Left colon (tissue), 2 donors: ENCODE data around the gene BARX2. TPM values are rescaled to one million over a fixed set of nuclear protein-coding genes. Genes with fewer than 3 reads are reported as not detected.
A peak's percentile ranks its signal among the peaks of the same experiment; 100 is the strongest.

Source experiments
- ATAC-seq: fragments of 200-7000 bp; cut with Tn5 transposase; one replicate; pipeline ENCODE4 v1.9.1; 2020; ENCODE audit warnings: mild to moderate bottlenecking, moderate library complexity
- DNase-seq, 2 donors: peaks; one replicate each; pipeline ENCODE4 v3.0.0-alpha.2; 2020
- intact Hi-C, 2 donors: fragments of 100-400 bp; cut with DNase I in 1 of 2; cut with micrococcal nuclease in 1 of 2; formaldehyde crosslinking; loops; one replicate each; pipeline versions ENCODE4 v1.11.2 to v1.14.0; 2022; cut with DNase I, micrococcal nuclease
- total RNA-seq, 2 donors: library from RNA; stranded (reverse); fragmentation: NEBNext Ultra II Directional; extraction: Animal tissue kit (Norgen Biotek cat#: 25700); gene quantifications; one replicate each; pipeline ENCODE4 v1.2.1, GENCODE V29; 2021
- donor health status: DM: no; HTN: no; CAD: no.
- donor health status: DM: yes; HTN: yes; CAD: no.

Gene BARX2
- total RNA-seq, 2 donors from 2014 or later, result 11.6 to 31.3 TPM

DNA sequence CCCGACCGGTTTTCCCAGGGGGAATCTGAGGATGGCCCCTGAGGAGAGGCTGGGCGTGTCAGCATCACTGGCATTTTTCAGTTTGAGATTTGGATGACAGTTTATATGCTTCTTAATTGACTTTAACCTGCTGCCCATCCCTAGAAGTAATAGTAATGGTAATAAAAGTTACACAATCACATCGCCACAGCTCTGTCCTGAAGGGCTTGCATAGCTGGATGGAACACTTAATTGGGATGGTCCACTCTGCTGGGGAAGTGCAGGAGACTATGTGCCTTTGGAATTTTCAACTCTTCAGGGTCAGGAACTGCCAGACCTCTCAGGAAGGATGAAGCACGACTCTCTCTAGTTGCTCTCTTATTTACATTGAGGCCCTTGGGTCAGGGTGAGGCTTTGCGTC is 16.2 kb downstream of the BARX2 start:
- intact Hi-C loops, result no loop called here
- no peak for DNase-seq
- peak; percentile 34 for ATAC-seq

DNA sequence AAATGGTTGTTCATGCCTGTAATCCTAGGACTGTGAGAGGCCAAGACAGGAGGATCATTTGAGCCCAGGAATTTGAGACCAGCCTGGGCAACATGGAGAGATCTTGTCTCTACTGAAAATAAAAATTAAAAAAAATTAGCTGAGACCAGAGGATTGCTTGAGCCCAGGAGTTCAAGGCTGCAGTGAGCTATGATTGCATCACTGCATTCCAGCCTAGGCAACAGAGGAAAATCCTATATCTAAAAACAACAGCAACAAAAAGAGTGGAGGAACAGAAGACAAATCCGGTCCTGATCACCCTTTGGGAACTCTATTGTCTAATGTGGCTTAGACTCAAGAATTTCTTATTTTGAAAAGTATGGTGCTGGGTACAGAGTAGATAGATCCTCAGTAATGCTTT is 17.3 kb downstream of the BARX2 start:
- ATAC-seq (no peak), DNase-seq (no peak)
- intact Hi-C loops, result no loop called here

DNA sequence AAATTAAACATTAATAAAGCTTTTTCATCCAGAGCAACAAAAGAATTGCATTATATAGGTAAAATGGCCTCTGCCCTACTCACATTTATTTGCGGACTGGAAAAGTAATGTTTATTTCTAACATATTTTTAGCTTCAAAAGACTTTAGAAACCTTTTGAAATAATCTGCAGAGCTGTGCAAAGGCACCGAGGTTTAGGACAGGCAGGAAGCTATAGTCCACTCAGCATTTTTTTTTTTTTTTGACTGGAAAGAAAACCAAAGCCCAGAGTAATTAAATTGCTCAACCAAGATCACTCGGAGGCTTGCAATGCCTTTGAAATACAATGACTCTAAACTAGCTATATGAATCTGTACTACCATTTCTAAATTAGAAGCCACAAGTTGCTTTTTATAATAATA is 19.1 kb downstream of the BARX2 start:
- DNase-seq, result no peak
- ATAC-seq, result no peak
- intact Hi-C loops, result no loop called here

DNA sequence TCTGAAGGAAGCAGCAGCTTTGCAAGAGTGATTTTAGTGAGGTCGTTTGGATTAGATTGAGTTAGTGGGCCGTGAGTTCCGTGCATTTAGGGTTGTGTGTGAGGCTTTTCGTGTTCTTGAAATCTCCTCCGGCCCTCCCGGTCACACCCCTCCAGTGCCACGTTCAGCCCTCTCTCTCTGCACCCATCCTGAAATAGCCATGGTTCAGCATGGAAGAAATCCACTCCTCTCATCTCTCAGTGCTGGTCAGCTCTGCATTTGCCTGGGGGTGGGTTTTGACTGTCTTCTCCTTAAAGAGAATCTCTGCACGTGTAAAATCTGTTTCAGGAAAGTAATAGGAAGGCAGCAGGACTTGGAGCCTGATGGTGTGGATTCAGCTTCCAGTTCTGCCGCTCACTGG is 19.8 kb downstream of the BARX2 start:
- DNase-seq (no peak), ATAC-seq (no peak)
- intact Hi-C loops, result no loop called here

DNA sequence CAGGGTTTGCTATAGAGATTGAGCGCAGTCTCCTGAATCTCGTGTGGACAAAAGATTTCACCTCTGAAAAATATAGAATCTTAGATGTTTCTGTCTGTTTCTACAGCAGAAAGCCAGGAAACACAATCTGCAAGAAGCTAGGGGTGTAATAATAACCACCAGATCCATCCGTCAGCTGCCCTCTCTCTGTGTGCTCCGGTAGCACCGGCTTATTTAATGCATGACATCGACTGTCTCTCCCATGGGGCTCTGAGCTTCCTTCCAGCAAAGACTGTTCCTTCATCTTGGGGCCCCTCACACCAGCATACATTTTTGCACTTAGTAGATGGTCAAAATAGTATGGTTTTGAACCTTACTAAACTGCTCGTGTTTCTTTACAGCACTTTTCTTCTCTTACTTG is 20.2 kb downstream of the BARX2 start:
- DNase-seq (no peak), ATAC-seq (no peak)
- intact Hi-C loops, result no loop called here

DNA sequence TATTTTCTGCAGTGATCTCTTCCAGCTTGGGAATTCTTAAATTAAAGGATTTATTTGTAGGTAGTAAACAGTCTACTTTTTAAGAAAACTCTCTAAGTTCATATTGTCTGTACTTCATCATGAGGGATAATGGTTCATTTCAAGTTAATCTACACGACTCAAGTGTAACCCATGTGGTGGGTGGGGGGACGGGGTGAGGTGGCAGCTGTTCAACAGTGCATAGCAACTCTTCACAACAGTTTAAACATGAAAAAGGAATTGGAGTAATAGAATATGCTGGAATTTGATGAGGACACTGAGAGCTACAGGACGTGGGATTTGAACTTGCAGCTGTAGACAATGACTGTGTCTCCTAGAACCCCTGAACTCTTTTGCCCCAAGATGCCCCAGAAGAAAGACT is 20.8 kb downstream of the BARX2 start:
- DNase-seq (no peak), ATAC-seq (no peak)
- intact Hi-C loops, result no loop called here

DNA sequence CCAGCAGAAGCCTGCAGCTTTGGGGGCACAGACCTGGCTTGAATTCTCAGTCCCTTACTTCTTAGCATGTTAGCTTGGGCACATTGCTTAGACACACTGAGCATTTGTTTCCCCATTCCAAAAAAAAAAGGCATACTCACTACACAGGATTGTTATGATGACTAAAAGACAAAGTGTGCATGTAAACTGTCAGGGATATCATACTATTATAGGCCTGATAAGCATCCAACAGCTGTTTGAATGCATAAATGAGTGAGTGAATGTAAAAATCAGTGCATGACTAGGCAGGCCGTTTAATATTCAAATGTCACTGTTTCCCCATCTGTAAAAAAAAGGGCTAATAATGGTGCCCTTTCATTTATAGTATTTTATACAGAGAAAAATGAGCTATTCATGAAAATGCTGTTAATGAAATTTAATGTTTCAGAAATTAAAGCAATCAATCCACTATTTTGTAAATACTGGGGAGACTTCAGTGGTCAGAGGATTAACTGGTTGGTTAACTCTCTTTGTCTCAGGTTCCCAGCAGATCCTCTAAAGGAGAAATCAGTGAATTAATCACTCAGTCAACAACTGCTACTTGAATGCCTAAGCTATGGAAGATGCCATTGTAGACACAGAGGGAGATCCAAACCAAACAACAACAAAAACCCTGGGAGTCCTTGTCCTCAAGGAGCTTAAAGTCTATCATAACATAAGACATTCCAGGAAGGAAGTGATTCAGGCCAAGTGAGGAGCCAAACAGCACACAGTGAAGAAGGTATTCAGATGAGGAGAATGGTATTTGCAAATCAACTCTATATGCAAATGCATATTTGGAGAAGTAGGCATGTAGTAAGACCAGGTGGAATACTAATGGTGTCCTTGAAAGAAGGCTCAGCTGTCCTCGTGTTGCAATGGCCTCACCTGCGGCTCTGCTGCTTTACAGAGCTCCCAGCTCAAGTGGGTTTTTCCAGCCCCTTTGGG is 26.8 kb downstream of the BARX2 start:
- DNase-seq (no peak), ATAC-seq (no peak)
- intact Hi-C loops, result no loop called here

DNA sequence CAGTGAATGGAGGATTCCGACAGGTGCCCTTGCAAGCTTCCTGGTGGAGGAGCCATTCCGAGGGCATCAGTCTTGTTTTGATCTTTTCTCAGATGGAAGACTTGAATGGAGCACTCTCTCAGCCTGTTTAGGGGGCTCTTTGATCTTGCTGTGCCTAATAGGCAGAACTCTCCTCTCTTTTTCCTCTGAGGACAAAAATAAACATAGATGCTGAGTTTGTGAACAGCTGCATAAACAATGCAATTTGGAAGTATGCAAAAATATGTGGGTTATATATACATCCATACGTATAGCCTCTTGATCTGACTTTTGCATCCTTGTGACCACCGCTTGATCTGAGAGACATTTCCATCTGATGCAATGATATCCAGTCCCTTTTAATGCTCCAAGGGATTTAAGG is 29.1 kb downstream of the BARX2 start:
- ATAC-seq (no peak), DNase-seq (no peak)
- intact Hi-C loops, result no loop called here

DNA sequence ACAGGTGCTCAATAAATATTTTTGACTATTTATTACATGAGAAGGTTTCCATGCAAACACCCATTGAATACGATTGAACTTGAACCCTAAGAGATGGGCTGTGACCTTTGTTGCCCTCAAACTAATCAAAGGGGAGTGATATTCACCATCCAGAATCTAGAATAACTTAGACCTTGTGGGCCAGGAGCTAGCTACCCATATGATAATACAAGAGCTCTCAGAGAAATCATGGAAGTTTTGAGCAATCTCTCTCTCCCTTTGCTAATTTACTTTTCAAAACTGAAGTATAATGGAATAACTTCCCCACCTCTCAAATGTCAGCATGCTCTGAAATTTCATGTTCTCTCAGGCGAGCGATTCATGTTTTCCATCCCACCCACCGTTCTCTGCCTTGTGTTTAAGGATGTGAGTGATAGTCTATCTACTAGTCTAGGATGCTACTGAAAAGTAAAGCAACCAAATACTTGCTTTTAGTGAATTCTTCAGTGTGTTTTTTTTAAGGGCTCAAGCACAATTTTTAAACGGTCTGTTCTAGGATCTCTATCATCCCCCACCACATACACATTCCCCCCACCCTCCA is 33.3 kb downstream of the BARX2 start:
- intact Hi-C loops, result no loop called here
- ATAC-seq (no peak), DNase-seq (no peak)

DNA sequence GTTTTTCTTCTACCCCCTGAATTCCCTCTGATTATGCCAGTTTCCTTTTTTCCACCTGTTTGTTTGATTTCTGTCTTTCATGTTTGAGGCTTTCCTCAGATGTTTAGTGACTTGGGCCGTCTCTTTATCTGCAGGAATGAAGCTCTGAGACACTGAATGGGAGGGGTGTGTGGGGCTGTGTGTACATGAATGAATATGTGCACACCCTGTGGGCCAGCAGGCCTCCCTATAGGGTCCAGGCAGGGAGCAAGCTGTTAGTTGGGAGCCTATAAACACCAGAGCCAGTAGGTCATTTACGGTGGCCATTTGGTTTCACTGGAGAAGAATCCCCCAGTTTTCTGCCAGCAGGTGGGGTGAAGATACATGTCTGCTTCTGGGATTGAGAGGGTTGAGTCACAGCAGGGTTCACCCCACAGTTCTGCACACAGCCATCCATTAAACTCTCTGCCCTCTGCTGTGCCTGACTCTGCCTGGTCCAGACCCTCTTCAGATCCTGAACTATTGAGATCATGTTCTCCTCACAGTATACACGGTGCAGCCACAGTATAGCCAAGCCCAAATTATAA is 34.8 kb downstream of the BARX2 start:
- DNase-seq, result no peak
- ATAC-seq, result no peak
- intact Hi-C loops, result no loop called here

DNA sequence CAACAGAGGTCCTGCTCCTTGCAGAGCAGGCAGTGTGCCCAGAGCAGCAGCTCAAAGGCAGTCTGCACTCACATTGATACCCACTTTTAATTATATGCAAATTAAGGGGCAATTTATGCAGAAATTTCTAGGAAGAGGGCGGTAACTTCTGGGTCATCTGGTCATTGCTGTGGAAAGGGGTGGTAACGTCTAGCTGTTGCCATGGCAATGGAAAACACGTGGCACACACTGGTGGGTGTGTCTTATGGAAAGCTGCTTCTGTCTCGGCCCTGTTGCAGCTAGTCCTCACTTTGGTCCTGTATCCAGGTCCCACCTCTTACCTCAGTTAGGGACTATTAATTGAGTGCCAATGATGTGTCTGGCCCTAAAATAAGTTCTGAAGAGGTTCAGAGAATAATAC is 36.8 kb downstream of the BARX2 start:
- intact Hi-C loops, result no loop called here
- DNase-seq, result peak in 1 of 2 donors; percentile 39
- ATAC-seq, result peak; percentile 51

DNA sequence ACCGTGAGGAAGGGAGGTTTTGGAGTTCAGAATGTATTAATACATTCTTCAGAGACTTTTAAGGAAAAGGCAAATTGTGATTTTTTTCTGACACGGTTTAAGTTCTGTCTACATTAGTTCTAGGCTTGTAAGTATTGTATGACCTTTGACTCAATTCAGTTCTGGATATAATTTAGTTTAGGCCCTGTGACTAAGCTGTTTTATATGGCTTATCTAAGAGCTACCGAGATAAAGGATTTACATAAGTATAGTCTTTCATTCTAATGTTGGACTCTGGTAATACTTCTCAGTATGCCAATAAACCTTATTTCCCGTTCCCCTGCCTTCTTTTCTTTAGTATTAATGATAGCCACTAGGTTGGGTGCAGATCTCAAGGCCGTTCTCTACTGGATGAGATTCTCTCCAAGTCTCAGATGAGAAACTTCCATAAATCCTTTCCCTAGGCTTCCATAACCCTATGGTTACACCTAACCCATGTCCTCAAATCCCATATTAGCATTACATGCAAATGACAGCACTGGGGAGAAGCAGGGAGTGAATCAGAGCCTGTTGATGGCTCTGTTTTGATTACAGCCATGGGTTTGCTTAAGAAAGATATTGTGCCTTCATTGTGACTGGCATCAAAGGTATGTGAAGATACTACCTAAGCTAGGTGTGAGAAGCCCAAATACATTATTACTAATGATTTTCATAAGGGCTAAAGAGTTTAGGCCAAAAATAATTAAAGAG is 38.7 kb downstream of the BARX2 start:
- ATAC-seq, result peak; percentile 79
- DNase-seq, result no peak
- intact Hi-C loops, result no loop called here

DNA sequence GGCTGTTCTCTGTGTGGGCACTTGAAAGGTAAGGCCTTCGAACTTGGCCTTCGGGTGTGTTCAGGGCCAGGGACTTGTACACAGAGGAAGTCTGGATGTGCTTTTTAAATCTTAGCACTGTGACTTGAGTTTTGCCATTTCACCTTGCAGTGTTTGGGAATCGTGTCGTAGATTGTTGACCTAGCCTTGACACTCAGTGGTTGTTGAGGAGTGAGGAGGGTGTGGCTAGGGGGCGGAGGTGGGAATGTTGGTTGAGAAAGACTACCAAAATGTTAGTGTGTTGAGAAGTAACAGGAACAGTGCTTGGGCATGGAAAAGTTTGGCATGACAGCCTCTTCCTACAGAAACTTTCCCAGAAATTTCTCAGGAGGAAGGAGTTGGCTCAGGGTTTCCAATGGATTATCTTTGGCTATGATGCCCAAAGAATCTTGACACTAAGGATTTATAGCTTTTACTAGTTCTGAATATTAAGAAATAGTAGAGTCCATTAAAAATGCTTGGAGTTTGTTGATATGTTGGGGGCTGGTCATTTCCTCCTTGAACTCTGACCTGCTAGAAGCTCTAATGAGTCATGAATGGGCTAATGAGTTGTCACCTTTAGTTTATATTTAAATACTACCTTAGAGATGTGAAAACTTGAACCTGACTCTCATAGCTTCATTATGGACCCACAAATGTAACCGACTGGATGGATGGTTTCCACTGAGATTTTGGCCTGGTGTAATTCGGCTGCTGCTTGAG is 40.6 kb downstream of the BARX2 start:
- ATAC-seq (peak; percentile 22), DNase-seq (peak in 1 of 2 donors; percentile 36)
- intact Hi-C loops, result no loop called here

DNA sequence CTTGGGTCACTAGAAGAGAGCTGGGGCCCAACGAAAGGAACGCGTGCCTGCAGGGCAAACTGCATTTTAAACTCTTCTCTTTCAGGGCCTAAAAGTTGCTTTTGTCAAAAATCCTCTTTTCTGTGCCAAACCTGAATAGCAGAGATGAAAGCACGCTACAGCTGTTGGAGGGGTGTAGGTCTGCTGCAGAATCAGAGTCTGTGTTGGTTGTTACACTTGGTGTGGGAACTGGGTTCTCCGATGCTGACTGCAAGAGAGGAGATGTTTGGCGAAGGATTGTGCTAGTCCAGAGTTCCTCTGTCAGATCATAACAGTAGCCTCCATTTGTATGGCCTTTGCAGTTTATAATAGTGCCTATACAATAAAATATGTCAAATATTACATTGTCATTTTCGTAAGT is 41.8 kb downstream of the BARX2 start:
- intact Hi-C loops, result no loop called here
- ATAC-seq (no peak), DNase-seq (no peak)

DNA sequence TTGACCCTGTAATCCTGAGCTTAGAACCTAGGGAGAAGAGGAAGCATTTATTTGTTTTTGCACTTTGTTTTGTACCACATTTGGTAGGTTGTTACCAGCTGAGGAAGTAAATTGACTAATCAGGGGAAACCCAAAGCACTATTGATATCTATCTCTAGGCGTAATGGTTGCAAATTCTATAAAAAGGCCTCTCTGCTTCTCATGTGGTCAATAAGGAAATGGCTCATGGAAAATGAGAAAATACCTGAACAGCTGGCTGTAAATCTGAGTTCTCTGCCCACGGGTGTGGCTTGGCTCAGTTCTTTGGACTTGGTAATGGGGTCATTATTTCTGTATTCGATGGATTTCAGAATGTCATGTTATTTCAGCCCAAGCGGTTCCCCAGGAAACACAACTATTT is 42.4 kb downstream of the BARX2 start:
- intact Hi-C loops, result no loop called here

DNA sequence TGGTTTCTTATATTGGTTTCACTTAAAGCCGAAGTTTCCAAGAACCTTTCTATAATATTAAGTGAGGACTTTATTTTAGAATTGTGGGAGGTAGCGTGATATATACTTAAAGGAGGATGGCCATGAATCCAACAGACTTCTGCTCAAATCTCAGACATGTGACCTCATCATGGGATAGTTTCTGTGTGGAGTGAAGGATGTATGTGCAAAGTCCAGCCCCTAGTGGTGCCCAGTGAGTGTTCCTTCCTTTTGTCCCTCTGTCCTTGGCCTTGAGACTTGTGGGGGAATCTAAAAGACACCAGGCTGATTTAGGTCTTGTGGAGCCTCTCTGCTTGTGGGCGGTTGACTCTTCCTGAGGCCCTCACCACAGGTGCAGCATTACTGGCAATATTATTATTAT is 43.7 kb downstream of the BARX2 start:
- intact Hi-C loops, result no loop called here
- no peak for DNase-seq
- no peak for ATAC-seq

More for the DNA sequence above, 42.4 kb downstream of the BARX2 start:
- DNase-seq, result peak; percentile 34 to 52
- ATAC-seq, result peak; percentile 76

DNA sequence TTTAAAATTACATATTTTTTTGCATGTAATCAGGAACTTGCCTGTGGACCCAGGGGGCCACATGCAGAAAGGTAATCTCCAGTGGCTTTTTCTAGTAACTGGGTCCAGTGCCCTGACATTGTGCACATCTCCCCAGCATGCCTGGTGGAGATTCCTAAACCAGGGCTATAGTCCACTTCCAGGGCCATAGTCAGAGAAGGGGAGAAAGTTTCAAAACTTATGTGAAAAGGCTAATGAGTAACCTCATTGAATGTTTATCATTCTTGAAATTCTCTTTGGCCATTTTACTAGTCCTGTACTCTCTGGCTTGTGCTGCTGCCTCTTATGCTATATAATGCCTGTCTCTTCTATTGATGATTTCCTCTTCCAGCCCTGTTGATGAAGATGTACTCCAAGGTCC is 47.8 kb downstream of the BARX2 start:
- intact Hi-C loops, result no loop called here
- no peak for DNase-seq
- no peak for ATAC-seq

DNA sequence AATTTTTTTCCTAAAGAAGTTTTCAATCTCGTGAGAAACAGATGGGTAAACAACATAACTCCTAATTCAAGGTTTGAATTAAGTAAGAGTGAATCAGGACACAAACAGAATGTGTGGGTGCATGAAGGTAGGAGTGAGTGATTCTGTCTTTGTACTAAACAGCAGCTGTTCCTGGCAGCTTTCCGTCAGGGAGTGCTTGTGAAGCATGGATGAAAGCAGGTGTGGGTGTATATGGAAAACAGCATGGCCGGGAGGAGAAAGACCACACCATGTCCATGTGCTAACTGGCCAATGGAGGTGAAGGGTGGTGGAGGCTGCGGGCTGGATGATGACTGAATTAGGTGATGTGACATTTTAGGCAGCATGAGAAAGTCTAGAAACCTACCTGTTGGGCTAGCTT is 49.6 kb downstream of the BARX2 start:
- no peak for DNase-seq
- intact Hi-C loops, result no loop called here

DNA sequence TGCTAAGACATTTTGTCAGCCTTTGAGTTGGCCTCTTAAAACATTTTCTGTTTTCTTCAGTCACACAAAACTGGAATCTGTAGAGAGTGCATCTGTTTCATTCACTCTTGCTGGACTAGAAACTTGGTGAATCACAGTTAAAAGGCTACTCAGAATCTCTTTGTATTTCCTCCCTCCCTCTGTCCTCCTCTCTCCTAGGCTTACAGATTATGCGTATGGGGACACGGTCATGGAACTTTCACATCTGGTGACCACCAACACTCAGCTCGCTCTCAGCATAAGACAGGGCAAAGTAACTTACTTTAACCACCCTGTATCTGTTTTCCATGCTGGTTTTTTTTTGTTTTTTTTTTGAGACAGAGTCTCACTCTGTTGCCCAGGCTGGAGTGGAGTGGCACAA is 50.4 kb downstream of the BARX2 start:
- ATAC-seq, result no peak
- intact Hi-C loops, result no loop called here
- no peak for DNase-seq

More for the DNA sequence above, 49.6 kb downstream of the BARX2 start:
- ATAC-seq, result no peak
